ENCODE measurements around the gene DNASE1L3. TPM values are rescaled to one million over a fixed set of nuclear protein-coding genes. Genes with fewer than 3 reads are reported as not detected.

DNASE1L3 gene
- total RNA-seq, 1 experiment from 2014 or later, result 0.27 TPM

DNA sequence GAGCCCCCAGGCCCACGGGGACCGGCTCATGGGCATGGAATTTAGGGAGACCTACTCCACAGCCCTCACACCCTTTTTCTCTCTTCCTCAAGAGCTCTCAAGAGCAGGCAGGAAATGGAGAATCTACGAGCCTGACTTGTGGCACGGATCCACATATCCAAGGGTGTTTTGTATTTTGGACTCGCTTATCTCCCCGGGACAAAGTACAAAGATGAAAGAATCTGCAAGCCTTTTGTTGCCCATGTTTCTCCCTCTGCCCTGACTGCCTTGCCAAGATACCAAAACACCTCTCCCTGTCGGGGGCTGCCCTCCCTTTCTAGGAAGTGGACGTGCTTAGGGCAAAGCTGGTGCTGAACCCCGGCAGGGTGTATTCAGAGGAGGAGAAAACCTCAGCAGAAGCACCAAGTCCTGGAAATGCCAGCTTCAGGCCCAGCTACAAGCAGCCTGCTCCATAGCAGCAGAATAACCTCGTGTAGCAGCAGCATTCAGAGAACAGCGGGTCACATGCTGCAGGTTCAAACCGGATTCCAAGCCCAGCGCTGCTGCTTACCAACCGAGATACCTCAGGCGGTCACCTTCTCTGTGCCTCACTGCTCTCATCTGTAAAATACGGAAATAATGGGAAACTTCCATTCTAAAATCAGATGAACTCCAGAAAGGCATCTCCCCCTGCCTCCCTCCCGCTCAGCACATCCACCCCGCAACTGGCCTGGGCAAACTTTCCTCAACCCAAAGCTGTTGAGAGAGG is 35.2 kb downstream of the DNASE1L3 start:
- intact Hi-C loops (cut with micrococcal nuclease; ENCODE audit: unreplicated experiment), result loop anchor here (1.0 to 2.0 kb wide), 2 partner anchors 10 to 167 kb away; partner anchors contain the start of gene FLNB
- Mint-ChIP-seq H3K27ac (ENCODE audit: unreplicated experiment) (peak overlapping the region; percentile 94), H3K27me3 (ENCODE audit: insufficient read depth, unreplicated experiment) (no peaks in the 10 kb centered on the region), H3K4me3 (ENCODE audit: unreplicated experiment) (peak overlapping the region; percentile 67), H3K9me3 (ENCODE audit: unreplicated experiment) (no peaks in the 10 kb centered on the region), H3K4me1 (ENCODE audit: low read depth, unreplicated experiment) (peaks cover 51% of the 10 kb centered on the region), H3K36me3 (ENCODE audit: insufficient read depth, unreplicated experiment) (peaks cover 90% of the 10 kb centered on the region)
- peaks cover 1% of the 10 kb centered on the region; the same call in 1 of the 2 replicates for H3K36me3 ChIP-seq (ENCODE audit: control insufficient read depth, insufficient read depth, low read length)
- H3K4me1 ChIP-seq, result peaks cover 38% of the 10 kb centered on the region
- H3K27me3 ChIP-seq (replicated peaks; ENCODE audit: control insufficient read depth, insufficient read depth, low read length), result no peaks in the 10 kb centered on the region
- POLR2A ChIA-PET, result interaction anchor here (0.5 kb wide), 1 partner anchor 169 kb away, joined by 5 read pairs; no protein-coding TSS in a partner anchor
- no peaks in the 10 kb centered on the region for H3K9me3 ChIP-seq
- no TSS peak for BruUV-seq (replicated peaks)
- TF ChIP-seq, protein P1, sequence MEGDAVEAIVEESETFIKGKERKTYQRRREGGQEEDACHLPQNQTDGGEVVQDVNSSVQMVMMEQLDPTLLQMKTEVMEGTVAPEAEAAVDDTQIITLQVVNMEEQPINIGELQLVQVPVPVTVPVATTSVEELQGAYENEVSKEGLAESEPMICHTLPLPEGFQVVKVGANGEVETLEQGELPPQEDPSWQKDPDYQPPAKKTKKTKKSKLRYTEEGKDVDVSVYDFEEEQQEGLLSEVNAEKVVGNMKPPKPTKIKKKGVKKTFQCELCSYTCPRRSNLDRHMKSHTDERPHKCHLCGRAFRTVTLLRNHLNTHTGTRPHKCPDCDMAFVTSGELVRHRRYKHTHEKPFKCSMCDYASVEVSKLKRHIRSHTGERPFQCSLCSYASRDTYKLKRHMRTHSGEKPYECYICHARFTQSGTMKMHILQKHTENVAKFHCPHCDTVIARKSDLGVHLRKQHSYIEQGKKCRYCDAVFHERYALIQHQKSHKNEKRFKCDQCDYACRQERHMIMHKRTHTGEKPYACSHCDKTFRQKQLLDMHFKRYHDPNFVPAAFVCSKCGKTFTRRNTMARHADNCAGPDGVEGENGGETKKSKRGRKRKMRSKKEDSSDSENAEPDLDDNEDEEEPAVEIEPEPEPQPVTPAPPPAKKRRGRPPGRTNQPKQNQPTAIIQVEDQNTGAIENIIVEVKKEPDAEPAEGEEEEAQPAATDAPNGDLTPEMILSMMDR (IDR thresholded peaks at IDR 0.05; ENCODE audit: insufficient read depth in 1 of 2, low read depth in 1 of 2, low read length in 1 of 2, severe bottlenecking in 1 of 2, unreplicated experiment in 1 of 2), result no peak
- CTCF ChIA-PET, result interaction anchor here (0.6 to 1.2 kb wide), 3 partner anchors 10 to 132 kb away, joined by 3 to 7 read pairs (median 6); no protein-coding TSS in a partner anchor
- peak; percentile 79 to 87 for DNase-seq
- no peak overlapping the region for H3K4me3 ChIP-seq (ENCODE audit: low read depth, low read length)

DNA sequence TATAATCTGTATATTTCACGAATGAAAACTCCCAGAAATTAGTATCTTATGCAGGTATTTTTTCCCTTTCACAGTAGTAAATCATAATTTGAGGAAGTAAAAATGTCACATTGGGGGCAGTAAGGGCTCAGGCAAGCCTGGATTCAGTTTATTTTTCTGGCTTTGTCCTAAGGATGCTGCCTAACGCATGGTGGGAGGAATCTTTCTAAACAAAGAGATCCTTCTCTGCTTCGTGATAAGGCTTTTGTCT is 35.7 kb downstream of the DNASE1L3 start:
- no peaks in the 10 kb centered on the region for H3K27me3 ChIP-seq (replicated peaks; ENCODE audit: control insufficient read depth, insufficient read depth, low read length)
- no peak for DNase-seq
- no peaks in the 10 kb centered on the region for H3K9me3 ChIP-seq
- CTCF ChIA-PET, result interaction anchor here (1.0 to 1.2 kb wide), 2 partner anchors 10 to 13 kb away, joined by 6 to 7 read pairs; no protein-coding TSS in a partner anchor
- Mint-ChIP-seq H3K9me3 (ENCODE audit: unreplicated experiment) (no peaks in the 10 kb centered on the region), H3K4me3 (ENCODE audit: unreplicated experiment) (peak overlapping the region; percentile 67), H3K36me3 (ENCODE audit: insufficient read depth, unreplicated experiment) (peaks cover 91% of the 10 kb centered on the region), H3K4me1 (ENCODE audit: low read depth, unreplicated experiment) (peaks cover 52% of the 10 kb centered on the region), H3K27me3 (ENCODE audit: insufficient read depth, unreplicated experiment) (no peaks in the 10 kb centered on the region), H3K27ac (ENCODE audit: unreplicated experiment) (peak overlapping the region; percentile 94)
- TF ChIP-seq, protein P1 (IDR thresholded peaks at IDR 0.05; ENCODE audit: insufficient read depth in 1 of 2, low read depth in 1 of 2, low read length in 1 of 2, severe bottlenecking in 1 of 2, unreplicated experiment in 1 of 2), result no peak
- peaks cover 38% of the 10 kb centered on the region for H3K4me1 ChIP-seq
- intact Hi-C loops (cut with micrococcal nuclease; ENCODE audit: unreplicated experiment), result loop anchor here (1.0 to 2.0 kb wide), 2 partner anchors 10 to 166 kb away; partner anchors contain the start of gene FLNB
- H3K4me3 ChIP-seq (ENCODE audit: low read depth, low read length), result no peak overlapping the region
- POLR2A ChIA-PET, result no interaction called here
- H3K36me3 ChIP-seq (ENCODE audit: control insufficient read depth, insufficient read depth, low read length), result peaks cover 3% of the 10 kb centered on the region
- TSS peak; percentile 75 for BruUV-seq (replicated peaks)

DNA sequence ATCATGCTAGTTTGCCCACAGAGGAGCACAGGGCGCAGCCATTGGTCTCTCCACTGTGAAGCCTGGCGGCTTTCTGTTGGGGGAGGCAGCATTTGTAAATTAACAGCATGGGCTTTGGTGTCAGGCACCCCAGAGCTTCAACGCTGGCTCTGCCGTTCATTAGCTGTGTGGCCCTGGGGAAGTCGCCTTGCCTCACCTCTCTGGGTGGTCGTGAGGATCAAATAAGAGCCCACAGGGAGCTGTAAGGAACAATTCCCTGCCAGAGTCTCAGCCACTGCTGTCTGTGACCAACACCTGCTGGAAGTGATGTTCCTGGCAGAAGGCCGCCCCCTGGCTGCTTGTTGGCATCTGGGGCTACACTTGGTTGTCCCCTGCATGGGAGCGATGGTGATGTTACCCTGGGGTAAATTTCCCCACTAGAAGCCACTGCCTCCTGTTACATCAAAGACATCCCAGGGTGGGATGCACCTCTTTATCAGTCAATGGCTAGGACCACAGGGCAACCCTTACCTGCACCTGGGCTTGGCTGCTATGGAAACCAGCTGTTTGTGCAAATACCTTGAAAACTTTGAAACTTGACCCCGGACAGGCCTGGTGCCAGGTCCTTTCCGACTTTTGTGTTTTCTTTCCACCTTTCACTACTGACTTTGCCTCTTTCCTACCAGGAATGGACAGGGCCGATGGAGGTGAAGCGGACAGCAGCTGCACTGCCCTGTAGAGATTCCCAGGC is 36.9 kb downstream of the DNASE1L3 start:
- peak in 1 of 2 experiments; percentile 66 for DNase-seq
- peak overlapping the region; percentile 94 for H3K27ac Mint-ChIP-seq (ENCODE audit: unreplicated experiment)
- TF ChIP-seq, protein P1 (IDR thresholded peaks at IDR 0.05; ENCODE audit: insufficient read depth in 1 of 2, low read depth in 1 of 2, low read length in 1 of 2, severe bottlenecking in 1 of 2, unreplicated experiment in 1 of 2), result peak in 1 of 2 experiments; percentile 45
- H3K4me1 Mint-ChIP-seq (ENCODE audit: low read depth, unreplicated experiment), result peaks cover 57% of the 10 kb centered on the region
- intact Hi-C loops (cut with micrococcal nuclease; ENCODE audit: unreplicated experiment), result loop anchor here (2.0 kb wide), 1 partner anchor 165 kb away; the partner anchor contains the start of gene FLNB
- POLR2A ChIA-PET, result no interaction called here
- H3K4me3 Mint-ChIP-seq (ENCODE audit: unreplicated experiment), result peak overlapping the region; percentile 48
- CTCF ChIA-PET, result interaction anchor here (1.0 kb wide), 1 partner anchor 8 kb away, joined by 4 read pairs; no protein-coding TSS in a partner anchor
- no peaks in the 10 kb centered on the region for H3K27me3 Mint-ChIP-seq (ENCODE audit: insufficient read depth, unreplicated experiment)
- Histone ChIP-seq H3K27me3 (replicated peaks; ENCODE audit: control insufficient read depth, insufficient read depth, low read length) (no peaks in the 10 kb centered on the region), H3K36me3 (ENCODE audit: control insufficient read depth, insufficient read depth, low read length) (peaks cover 3% of the 10 kb centered on the region), H3K4me3 (ENCODE audit: low read depth, low read length) (no peak overlapping the region), H3K9me3 (no peaks in the 10 kb centered on the region), H3K4me1 (peaks cover 38% of the 10 kb centered on the region)
- no TSS peak for BruUV-seq (replicated peaks)
- H3K9me3 Mint-ChIP-seq (ENCODE audit: unreplicated experiment), result no peaks in the 10 kb centered on the region
- H3K36me3 Mint-ChIP-seq (ENCODE audit: insufficient read depth, unreplicated experiment), result peaks cover 100% of the 10 kb centered on the region
